GM18526 (cell line): Measurements from ENCODE around the gene SPTLC2.

Experiments
- POLR2A ChIP-seq: IDR thresholded peaks from 3 replicates; pipeline ENCODE4 v1.6.1; 2011; ENCODE audit not compliant: insufficient read length; ENCODE audit errors: extremely low read depth

The SPTLC2 gene

GRCh38 chr14:77507762-77508161 is 108.7 kb downstream of the SPTLC2 start:
- TF ChIP-seq POLR2A: no peak

GRCh38 chr14:77505031-77505430 is 111.4 kb downstream of the SPTLC2 start:
- TF ChIP-seq POLR2A: no peak

GRCh38 chr14:77503138-77503537 is 113.3 kb downstream of the SPTLC2 start:
- TF ChIP-seq POLR2A: no peak

GRCh38 chr14:77502109-77502782 is 114.2 kb downstream of the SPTLC2 start:
- no peak for TF ChIP-seq POLR2A

GRCh38 chr14:77498984-77499527 is 117.4 kb downstream of the SPTLC2 start:
- TF ChIP-seq POLR2A: no peak

GRCh38 chr14:77498120-77498979 is 118.1 kb downstream of the SPTLC2 start, which contains the start of gene ISM2:
Gene ISM2, minus strand, starts transcription at chr14:77498816. Its CDS starts 23 bp downstream, at chr14:77498793.
- no peak for TF ChIP-seq POLR2A

- TF ChIP-seq POLR2A: no peak
Observed at GRCh38 chr14:77495334-77495733, 121.1 kb downstream of the SPTLC2 start.

GRCh38 chr14:77491056-77491455 is 125.4 kb downstream of the SPTLC2 start:
- no peak for TF ChIP-seq POLR2A

- TF ChIP-seq POLR2A: no peak
Observed at GRCh38 chr14:77490347-77490986, 126.0 kb downstream of the SPTLC2 start.

GRCh38 chr14:77489041-77489440 is 127.4 kb downstream of the SPTLC2 start:
- no peak for TF ChIP-seq POLR2A

- no peak for TF ChIP-seq POLR2A
Observed at GRCh38 chr14:77488558-77488957, 127.9 kb downstream of the SPTLC2 start.

- no peak for TF ChIP-seq POLR2A
Observed at GRCh38 chr14:77485901-77486678, 130.3 kb downstream of the SPTLC2 start.

- no peak for TF ChIP-seq POLR2A
Observed at GRCh38 chr14:77485256-77485655, 131.2 kb downstream of the SPTLC2 start.

GRCh38 chr14:77482422-77482821 is 134.0 kb downstream of the SPTLC2 start:
- TF ChIP-seq POLR2A: no peak

- TF ChIP-seq POLR2A: no peak
Observed at GRCh38 chr14:77478796-77479195, 137.6 kb downstream of the SPTLC2 start.
